Esophagus muscularis mucosa (tissue), 3 donors: ENCODE data around the gene HSPB6.

Experiments
- POLR2A ChIP-seq: fragments of 450-650 bp; IDR thresholded peaks from one replicate; pipeline ENCODE4 v1.6.1; 2017; ENCODE audit warnings: antibody characterized with exemption, moderate library complexity, mild to moderate bottlenecking, low read depth
- POLR2AphosphoS5 ChIP-seq, 2 donors: sonication (generic); formaldehyde crosslinking; IDR thresholded peaks; one replicate each; pipeline ENCODE4 v1.6.1; 2017; ENCODE audit warnings: antibody characterized with exemption in 2 of 2
- TF ChIP-seq, protein P1 (sequence below), 3 experiments: fragments of 200-600 bp in 2 of 3; fragments of 450-650 bp in 1 of 3; sonication (generic) in 2 of 3; IDR thresholded peaks; one replicate each; pipeline ENCODE4 v1.5.1; 2017 to 2019; ENCODE audit warnings: antibody characterized with exemption in 3 of 3, mild to moderate bottlenecking in 2 of 3, moderate library complexity in 1 of 3

DNA sequence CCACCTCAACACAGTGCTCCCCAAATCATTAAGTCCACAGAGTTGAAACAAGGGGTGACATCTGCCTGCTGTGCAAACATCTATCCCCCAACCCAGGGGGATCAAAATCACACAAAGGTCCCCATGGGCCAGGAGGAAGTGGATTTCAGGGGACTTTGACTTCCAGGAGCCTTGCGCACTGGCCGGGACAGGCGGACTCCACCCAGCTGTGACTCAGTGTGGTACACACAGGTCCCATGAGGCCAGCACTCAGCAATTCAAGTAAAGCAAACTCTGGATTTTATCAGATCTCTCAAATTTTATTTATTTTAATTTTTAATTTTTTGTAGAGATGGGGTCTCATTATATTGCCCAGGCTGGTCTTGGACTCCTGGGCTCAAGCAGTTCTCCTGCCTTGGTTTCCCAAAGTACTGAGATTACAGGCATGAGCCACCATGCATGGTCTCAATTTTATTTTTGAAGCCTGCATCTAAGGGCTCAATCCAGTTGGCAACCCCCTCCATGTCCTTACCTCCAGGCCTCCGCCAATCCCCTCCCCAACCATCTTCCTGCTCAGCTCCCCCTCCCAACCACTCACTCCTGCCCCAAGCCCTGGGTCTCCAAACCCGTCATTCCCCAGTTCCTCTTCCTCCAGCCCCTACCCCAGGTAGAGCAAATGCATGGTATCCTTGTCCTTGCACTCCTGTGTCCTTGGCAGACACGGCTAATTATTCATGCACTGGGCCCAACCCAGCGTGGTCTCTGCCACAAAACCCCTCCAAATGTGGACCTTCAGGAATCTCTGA lies 36.7 kb upstream of the HSPB6 start:
- TF ChIP-seq, protein P1, sequence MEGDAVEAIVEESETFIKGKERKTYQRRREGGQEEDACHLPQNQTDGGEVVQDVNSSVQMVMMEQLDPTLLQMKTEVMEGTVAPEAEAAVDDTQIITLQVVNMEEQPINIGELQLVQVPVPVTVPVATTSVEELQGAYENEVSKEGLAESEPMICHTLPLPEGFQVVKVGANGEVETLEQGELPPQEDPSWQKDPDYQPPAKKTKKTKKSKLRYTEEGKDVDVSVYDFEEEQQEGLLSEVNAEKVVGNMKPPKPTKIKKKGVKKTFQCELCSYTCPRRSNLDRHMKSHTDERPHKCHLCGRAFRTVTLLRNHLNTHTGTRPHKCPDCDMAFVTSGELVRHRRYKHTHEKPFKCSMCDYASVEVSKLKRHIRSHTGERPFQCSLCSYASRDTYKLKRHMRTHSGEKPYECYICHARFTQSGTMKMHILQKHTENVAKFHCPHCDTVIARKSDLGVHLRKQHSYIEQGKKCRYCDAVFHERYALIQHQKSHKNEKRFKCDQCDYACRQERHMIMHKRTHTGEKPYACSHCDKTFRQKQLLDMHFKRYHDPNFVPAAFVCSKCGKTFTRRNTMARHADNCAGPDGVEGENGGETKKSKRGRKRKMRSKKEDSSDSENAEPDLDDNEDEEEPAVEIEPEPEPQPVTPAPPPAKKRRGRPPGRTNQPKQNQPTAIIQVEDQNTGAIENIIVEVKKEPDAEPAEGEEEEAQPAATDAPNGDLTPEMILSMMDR (IDR thresholded peaks at IDR 0.05): no peak
- TF ChIP-seq POLR2AphosphoS5 (IDR thresholded peaks at IDR 0.05): no peak
- TF ChIP-seq POLR2A: no peak
